NCI-H1436 treated with DMSO at 0.1 percent for 48 hours (cell line): Measurements from ENCODE around the gene PCDHGB7.
"Not testable (repeated sequence)": the region's sequence is repeated elsewhere in the genome, so short reads cannot be mapped to it uniquely, and the experiment has no call there.

Experiments
- DNase-seq: peaks from one replicate; lab custom pipeline; 2025; lab: John Stamatoyannopoulos, UW

Gene PCDHGB7

GRCh38 chr5:141397756-141398551 is 19.5 kb upstream of the PCDHGB7 start, which contains the start of gene PCDHGB5:
PCDHGB5 (plus strand) TSS chr5:141397947; CDS start chr5:141398128, 181 bp downstream.
- not testable (repeated sequence) for DNase-seq

GRCh38 chr5:141398608-141399007 is 18.9 kb upstream of the PCDHGB7 start:
- no peak for DNase-seq

- DNase-seq = no peak
These were observed 17.8 kb upstream of the PCDHGB7 start for GRCh38 chr5:141399555-141400258.

DNA sequence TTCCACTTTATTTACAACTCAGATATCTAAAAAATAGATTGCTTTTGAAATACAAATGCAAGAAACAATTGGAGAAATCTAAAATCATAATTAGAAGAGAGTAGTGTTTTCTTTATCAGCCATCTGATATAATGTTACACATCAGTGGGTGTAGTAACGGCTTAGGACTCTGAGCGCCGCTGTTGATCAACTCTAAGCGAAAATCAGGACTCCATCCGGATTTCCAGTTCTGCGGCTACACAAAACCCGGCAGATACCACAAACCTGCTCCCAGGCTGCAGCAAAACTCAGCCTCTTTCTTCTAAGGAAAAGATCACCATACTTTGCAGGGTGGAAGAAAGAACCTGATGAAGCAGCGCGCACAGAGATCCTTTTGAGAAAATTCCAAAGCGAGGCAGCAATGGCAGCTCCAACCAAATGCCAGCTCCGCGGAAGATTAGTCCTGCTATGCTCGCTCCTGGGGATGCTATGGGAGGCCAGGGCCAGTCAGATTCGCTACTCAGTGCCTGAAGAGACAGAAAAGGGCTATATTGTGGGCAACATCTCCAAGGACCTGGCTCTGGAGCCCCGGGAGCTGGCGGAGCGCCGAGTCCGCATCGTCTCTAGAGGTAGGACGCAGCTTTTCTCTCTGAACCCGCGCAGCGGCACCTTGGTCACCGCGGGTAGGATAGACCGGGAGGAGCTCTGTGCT is 14.8 kb upstream of the PCDHGB7 start, which contains the start of gene PCDHGA9:
Gene PCDHGA9 (plus strand): TSS at position 226 of the 691 bp plus-strand sequence. CDS start 175 bp downstream, at position 401.
- DNase-seq = no peak

DNA sequence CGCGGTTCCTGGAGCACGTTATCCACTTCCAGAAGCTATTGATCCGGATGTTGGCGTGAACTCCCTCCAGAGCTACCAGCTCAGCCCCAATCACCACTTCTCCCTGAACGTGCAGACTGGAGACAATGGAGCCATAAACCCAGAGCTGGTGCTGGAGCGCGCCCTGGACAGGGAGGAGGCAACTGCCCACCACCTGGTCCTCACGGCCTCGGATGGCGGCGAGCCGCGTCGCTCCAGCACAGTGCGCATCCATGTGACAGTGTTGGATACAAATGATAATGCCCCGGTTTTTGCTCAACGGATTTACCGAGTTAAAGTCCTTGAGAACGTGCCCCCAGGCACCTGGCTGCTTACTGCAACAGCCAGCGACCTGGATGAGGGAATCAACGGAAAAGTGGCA is 14.1 kb upstream of the PCDHGB7 start:
- DNase-seq = no peak

DNA sequence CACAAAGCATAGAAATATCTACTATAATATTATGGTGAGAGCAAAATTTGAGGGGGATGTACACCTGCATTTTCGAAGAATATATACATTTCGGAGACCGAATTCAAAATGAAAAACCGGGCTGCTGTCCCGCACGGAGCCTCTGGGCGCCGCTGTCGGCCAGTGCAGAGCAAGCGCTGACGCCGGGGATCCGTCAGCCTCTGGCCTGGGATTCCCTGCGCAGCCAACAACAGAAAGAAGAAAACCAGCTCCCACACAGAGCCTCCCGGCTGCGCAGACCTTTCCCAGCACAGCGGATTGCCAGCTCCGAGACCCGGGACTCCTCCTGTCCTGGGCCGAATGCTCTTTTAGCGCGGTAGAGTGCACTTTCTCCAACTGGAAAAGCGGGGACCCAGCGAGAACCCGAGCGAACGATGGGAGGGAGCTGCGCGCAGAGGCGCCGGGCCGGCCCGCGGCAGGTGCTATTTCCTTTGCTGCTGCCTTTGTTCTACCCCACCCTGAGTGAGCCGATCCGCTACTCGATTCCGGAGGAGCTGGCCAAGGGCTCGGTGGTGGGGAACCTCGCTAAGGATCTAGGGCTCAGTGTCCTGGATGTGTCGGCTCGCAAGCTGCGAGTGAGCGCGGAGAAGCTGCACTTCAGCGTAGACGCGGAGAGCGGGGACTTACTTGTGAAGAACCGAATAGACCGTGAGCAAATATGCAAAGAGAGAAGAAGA is 9.5 kb upstream of the PCDHGB7 start, which contains the start of gene PCDHGB6:
Gene PCDHGB6 (plus strand): TSS at position 232 of the 716 bp plus-strand sequence. CDS start 182 bp downstream, at position 414.
- not testable (repeated sequence) for DNase-seq

DNA sequence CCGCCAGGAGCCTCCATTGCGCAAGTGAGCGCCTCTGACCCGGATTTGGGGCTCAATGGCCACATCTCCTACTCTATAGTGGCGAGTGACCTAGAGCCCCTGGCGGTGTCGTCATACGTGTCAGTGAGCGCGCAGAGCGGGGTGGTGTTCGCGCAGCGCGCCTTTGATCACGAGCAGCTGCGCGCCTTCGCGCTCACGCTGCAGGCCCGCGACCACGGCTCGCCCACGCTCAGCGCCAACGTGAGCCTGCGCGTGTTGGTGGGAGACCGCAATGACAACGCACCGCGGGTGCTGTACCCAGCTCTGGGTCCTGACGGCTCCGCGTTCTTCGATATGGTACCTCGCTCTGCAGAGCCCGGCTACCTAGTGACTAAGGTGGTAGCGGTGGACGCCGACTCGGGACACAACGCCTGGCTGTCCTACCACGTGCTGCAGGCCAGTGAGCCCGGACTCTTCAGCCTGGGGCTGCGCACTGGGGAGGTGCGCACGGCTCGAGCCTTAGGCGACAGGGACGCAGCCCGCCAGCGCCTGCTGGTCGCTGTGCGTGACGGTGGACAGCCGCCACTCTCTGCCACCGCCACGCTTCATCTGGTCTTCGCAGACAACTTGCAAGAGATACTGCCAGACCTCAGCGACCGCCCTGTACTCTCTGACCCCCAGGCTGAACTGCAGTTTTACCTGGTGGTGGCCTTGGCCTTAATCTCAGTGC is 7.7 kb upstream of the PCDHGB7 start:
- no peak for DNase-seq

DNA sequence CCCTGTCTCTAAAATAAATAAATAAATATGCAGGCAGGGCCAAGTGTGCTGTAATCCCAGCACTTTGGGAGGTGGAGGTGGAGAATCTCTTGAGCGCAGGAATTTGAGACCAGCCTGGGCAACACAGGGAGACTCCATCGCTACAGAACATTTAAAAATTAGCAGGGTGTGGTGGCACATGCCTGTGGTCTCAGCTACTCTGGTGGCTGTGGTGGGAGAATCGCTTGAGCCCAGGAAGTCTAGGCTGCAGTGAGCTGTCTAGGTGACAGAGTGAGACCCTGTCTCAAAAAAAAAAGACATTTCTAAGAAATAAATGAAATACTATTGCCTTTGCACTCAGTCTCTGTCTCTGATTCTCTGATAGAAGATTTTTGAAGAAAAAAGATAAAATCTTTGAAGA is 5.9 kb upstream of the PCDHGB7 start:
- no peak for DNase-seq

- DNase-seq = no peak
These were observed 4.5 kb upstream of the PCDHGB7 start, which contains the start of gene PCDHGA10 for GRCh38 chr5:141412854-141413539. PCDHGA10 (plus strand) TSS chr5:141412987; CDS start chr5:141413176, 189 bp downstream.

DNA sequence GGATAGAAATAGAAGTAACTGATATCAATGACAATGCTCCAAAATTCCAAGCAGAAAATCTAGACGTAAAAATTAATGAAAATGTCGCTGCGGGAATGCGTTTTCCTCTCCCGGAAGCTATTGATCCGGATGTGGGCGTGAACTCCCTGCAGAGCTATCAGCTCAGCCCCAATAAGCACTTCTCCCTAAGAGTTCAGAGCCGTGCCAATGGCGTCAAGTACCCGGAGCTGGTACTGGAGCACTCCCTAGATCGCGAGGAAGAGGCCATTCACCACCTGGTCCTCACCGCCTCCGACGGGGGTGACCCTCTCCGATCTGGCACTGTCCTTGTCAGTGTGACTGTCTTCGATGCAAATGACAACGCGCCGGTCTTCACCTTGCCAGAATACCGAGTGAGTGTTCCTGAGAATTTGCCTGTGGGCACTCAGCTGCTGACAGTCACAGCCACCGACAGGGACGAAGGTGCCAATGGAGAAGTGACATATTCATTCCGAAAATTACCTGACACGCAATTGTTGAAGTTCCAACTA is 3.9 kb upstream of the PCDHGB7 start:
- no peak for DNase-seq

GRCh38 chr5:141414548-141415274 is 2.8 kb upstream of the PCDHGB7 start:
- not testable (repeated sequence) for DNase-seq

- DNase-seq = not testable (repeated sequence)
These were observed 2.2 kb upstream of the PCDHGB7 start for GRCh38 chr5:141415275-141415618.

- DNase-seq = no peak
These were observed 1.8 kb downstream of the PCDHGB7 start for GRCh38 chr5:141419074-141419880.

GRCh38 chr5:141420855-141421488 is 3.5 kb downstream of the PCDHGB7 start, which contains the start of gene PCDHGA11:
PCDHGA11 (plus strand) TSS chr5:141421051; CDS start chr5:141421228, 177 bp downstream.
- DNase-seq = no peak

DNA sequence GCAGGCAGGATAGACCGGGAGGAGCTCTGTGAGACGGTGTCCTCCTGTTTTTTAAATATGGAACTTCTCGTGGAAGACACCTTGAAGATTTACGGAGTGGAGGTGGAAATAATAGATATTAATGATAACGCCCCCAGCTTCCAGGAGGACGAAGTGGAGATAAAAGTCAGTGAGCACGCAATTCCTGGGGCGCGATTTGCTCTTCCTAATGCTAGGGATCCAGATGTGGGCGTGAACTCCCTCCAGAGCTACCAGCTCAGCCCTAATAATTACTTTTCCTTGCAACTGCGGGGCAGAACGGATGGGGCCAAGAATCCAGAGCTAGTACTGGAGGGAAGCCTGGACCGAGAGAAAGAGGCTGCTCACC is 4.0 kb downstream of the PCDHGB7 start:
- no peak for DNase-seq

DNA sequence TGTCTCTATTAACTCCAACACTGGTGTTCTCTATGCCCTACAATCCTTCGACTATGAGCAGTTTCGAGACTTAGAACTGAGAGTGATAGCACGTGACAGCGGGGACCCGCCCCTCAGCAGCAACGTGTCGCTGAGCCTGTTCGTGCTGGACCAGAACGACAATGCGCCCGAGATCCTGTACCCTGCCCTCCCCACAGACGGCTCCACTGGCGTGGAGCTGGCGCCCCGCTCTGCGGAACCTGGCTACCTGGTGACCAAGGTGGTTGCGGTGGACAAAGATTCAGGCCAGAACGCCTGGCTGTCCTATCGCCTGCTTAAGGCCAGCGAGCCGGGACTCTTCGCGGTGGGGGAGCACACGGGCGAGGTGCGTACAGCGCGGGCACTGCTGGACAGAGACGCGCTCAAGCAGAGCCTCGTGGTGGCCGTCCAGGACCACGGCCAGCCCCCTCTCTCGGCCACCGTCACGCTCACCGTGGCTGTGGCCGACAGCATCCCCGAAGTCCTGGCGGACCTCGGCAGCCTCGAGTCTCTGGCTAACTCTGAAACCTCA is 5.3 kb downstream of the PCDHGB7 start:
- no peak for DNase-seq

- no peak for DNase-seq
These were observed 10.4 kb downstream of the PCDHGB7 start for GRCh38 chr5:141427783-141428426.
